CD1c-positive myeloid dendritic cell (primary cell): ENCODE data around the gene WDR46.

Source experiments
- DNase-seq: peaks from one replicate; pipeline ENCODE4 v3.0.0-alpha.2; 2016; ENCODE audit errors: extremely low spot score

Gene WDR46

GRCh38 chr6:33313709-33314514 lies 24.9 kb upstream of the WDR46 start, which contains the start of gene TAPBP:
Gene TAPBP, minus strand, starts transcription at chr6:33314078. Its CDS starts 37 bp downstream, at chr6:33314041.
- DNase-seq: peak; percentile 84

GRCh38 chr6:33313105-33313708 lies 24.2 kb upstream of the WDR46 start:
- peak; percentile 91 for DNase-seq

GRCh38 chr6:33312361-33313104 lies 23.5 kb upstream of the WDR46 start:
- peak; percentile 78 for DNase-seq

- DNase-seq: no peak
These were observed 17.3 kb upstream of the WDR46 start for GRCh38 chr6:33306356-33306755.

GRCh38 chr6:33305052-33305451 lies 16.0 kb upstream of the WDR46 start:
- DNase-seq: no peak

GRCh38 chr6:33304216-33304615 lies 15.2 kb upstream of the WDR46 start:
- no peak for DNase-seq

- no peak for DNase-seq
These were observed 12.8 kb upstream of the WDR46 start for GRCh38 chr6:33301877-33302276.

- peak; percentile 96 for DNase-seq
These were observed 10.4 kb upstream of the WDR46 start for GRCh38 chr6:33299237-33299944.

- DNase-seq: peak; percentile 77
These were observed 9.8 kb upstream of the WDR46 start, which contains the start of gene RGL2 for GRCh38 chr6:33298773-33299236. Gene RGL2, minus strand, starts transcription at chr6:33298942. Its CDS starts 332 bp downstream, at chr6:33298610.

GRCh38 chr6:33297956-33298772 lies 9.1 kb upstream of the WDR46 start:
- DNase-seq: peak; percentile 88

- DNase-seq: peak; percentile 48
These were observed 8.4 kb upstream of the WDR46 start for GRCh38 chr6:33297406-33297955.

- DNase-seq: no peak
These were observed 7.9 kb upstream of the WDR46 start for GRCh38 chr6:33296797-33297405.

GRCh38 chr6:33295621-33296369 lies 6.8 kb upstream of the WDR46 start:
- no peak for DNase-seq

GRCh38 chr6:33294086-33294823 lies 5.2 kb upstream of the WDR46 start:
- no peak for DNase-seq

- no peak for DNase-seq
These were observed 4.1 kb upstream of the WDR46 start for GRCh38 chr6:33292996-33293682.

- no peak for DNase-seq
These were observed 1.4 kb upstream of the WDR46 start for GRCh38 chr6:33290459-33290858.

GRCh38 chr6:33289784-33290315 lies 811 bp upstream of the WDR46 start:
- DNase-seq: peak; percentile 27
